ENCODE data around the gene HOXB2.

Gene HOXB2

DNA sequence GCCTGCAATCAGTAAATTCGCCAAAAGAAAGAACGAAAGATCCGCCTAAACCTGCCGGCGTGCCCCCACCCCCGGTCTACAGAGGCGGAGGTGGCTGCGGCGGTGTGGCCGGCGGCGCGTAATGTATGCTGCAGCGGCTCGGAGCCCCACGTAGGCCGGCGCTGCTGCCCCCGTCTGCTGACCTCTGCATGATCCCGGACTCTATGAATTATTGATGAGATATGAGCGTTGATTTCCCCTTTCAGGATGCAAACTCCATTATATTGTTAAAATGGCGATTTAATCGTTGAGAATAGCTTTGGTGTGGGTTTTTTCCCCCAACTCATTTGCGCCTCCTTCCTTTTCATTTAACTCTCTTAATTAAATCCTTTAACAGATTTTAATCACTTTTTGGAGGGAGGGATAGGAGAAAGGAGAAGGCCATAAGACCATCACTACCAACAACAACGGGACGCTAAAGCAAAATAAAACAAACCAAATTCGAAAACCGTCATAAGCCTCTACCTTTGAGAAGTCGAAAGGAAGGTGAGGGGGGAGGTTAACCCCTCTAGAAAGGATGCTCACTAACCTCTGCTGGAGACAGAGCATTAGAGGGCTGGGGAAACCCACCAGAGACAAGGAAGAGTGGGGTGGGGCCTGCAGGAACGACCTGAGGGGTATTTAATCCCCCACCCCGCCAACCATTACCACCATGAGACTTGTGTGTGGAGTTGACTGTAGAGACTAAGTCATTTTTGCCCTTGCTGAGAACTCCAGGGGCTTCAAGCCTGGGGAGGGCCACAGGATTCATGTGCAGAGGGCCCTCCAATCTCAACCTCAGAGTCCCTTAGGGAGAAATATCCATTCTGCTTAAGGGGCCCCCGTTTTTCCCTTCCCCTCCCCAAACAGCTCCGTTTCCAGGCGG is 41.7 kb upstream of the HOXB2 start:
- DNase-seq (ENCODE audit: insufficient read length, low spot score) (no peak), FAIRE-seq (no peak)
- no peak for TF ChIP-seq CTCF (IDR thresholded peaks at IDR 0.05; ENCODE audit: insufficient read depth, missing control alignments)

DNA sequence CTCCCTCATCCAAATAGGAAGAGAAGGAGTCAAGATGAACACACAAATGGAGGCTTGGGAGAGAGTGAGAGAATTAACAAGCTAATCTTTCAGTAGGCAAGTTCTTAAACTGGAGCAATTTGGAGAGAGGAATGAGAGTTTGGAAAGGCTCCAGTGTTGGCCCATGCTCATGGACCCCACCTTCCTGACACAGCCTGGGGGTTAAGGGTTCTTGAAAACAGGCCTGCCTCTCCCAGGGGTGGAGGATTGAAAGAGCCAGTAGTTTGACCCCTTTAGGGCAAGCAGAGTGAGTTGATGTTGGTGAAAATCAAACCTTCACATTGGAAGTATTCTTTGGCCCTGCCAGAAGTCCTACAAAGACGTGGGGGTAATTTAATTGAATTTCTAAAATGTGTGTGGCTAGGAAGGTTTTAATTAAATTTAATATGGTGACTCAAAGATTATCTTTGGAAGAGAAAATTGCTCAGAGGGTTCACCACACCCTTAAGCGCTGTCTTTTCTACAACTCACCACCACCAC is 39.4 kb upstream of the HOXB2 start:
- no peak for TF ChIP-seq CTCF (IDR thresholded peaks at IDR 0.05; ENCODE audit: insufficient read depth, missing control alignments)
- no peak for DNase-seq (ENCODE audit: insufficient read length, low spot score)
- no peak for FAIRE-seq

GRCh38 chr17:48583708-48584222 is 38.9 kb upstream of the HOXB2 start:
- FAIRE-seq (no peak), DNase-seq (ENCODE audit: insufficient read length, low spot score) (no peak)
- no peak for TF ChIP-seq CTCF (IDR thresholded peaks at IDR 0.05; ENCODE audit: insufficient read depth, missing control alignments)

- no peak for TF ChIP-seq CTCF (IDR thresholded peaks at IDR 0.05; ENCODE audit: insufficient read depth, missing control alignments)
- no peak for DNase-seq (ENCODE audit: insufficient read length, low spot score)
- no peak for FAIRE-seq
Measured at GRCh38 chr17:48582750-48583069, 37.8 kb upstream of the HOXB2 start.

DNA sequence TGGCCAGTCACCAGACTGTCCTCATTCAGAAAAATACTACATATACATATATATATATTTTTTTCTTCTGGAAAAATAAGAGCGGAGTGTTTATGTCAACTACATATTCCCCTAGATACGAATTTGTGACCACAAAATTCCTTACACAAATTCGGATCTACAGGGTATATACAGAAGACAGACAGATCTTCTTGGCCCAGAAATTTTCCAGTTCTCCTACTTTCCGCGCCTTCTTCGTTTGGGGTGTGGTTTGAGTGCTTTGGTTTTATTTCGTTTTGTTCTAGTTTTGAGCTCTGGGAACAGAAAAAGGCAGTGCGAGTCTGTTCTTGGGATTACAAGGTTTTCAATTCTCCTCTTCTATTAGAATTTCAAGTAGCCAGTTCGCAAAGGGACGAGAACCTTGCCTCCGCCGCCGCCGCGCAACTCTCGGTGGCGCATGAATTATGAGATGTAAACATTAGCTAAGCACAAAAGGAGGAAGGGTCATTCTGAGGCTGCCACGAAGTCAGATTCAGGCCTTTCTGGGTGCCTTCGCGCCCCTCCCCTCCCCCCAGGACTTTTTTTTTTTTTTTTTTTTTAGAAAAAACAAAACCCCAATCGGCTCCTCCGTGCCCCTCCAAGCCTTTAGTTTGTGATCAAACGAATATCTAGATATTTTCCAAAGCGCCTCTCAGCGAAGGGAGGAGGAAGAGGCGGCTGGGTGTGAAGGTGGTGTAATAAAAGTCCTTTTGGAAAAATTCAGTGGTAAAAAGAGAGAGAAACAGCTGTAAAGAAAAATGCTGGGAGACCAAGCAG is 35.0 kb upstream of the HOXB2 start:
- DNase-seq (ENCODE audit: insufficient read length, low spot score) = no peak
- no peak for FAIRE-seq
- no peak for TF ChIP-seq CTCF (IDR thresholded peaks at IDR 0.05; ENCODE audit: insufficient read depth, missing control alignments)

GRCh38 chr17:48579471-48579759 is 34.5 kb upstream of the HOXB2 start:
- no peak for TF ChIP-seq CTCF (IDR thresholded peaks at IDR 0.05; ENCODE audit: insufficient read depth, missing control alignments)
- DNase-seq (ENCODE audit: insufficient read length, low spot score) (no peak), FAIRE-seq (no peak)
